Stimulated activated CD4-positive, alpha-beta T cell treated with anti-CD3 and anti-CD28 coated beads, TNF-alpha, amount 100 ng/mL, for 1 hour (primary cell): ENCODE results near the gene LTBP2.
"Not testable (repeated sequence)": the region's sequence is repeated elsewhere in the genome, so short reads cannot be mapped to it uniquely, and the experiment has no call there.

ENCODE experiments used
- DNase-seq, 3 donors: peaks; one replicate each; pipeline ENCODE4 v3.0.0-alpha.2; 2020; ENCODE audit warnings: low read depth in 3 of 3, low spot score in 1 of 3

The LTBP2 gene

GRCh38 chr14:74555476-74556050, 56.5 kb downstream of the LTBP2 start:
- DNase-seq, result no peak

DNA sequence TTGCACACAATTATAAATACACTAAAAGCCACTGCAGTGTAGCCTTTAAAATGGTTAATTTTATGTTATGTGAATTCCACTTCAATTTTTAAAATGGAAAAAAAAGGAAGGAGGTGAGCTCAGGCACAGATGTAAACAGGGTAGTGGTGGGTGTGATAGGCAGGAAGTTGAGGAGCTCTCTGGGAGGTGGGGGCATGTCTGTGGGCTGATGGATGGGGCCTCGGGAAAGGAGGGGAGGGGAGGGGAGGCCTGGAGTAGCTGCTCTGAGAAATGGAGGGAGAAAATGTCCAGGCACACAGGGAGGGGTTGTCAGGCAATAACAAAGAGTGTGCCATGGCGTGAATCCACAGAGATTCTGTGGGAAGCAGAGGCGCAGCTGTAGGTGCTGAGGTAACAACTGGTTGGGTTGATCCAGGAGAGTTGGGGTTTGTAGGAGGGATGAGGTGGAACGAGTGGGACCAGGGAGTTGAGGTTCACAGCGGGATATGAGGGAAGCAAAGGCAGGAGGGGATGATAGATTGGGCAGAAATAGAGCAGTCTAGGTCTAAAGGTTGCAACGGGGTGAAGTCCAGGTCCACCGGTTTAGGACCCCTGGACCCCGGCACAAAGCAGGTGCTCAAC, 57.2 kb downstream of the LTBP2 start:
- no peak for DNase-seq

- DNase-seq, result no peak
These were observed 59.4 kb downstream of the LTBP2 start for GRCh38 chr14:74552623-74553022.

DNA sequence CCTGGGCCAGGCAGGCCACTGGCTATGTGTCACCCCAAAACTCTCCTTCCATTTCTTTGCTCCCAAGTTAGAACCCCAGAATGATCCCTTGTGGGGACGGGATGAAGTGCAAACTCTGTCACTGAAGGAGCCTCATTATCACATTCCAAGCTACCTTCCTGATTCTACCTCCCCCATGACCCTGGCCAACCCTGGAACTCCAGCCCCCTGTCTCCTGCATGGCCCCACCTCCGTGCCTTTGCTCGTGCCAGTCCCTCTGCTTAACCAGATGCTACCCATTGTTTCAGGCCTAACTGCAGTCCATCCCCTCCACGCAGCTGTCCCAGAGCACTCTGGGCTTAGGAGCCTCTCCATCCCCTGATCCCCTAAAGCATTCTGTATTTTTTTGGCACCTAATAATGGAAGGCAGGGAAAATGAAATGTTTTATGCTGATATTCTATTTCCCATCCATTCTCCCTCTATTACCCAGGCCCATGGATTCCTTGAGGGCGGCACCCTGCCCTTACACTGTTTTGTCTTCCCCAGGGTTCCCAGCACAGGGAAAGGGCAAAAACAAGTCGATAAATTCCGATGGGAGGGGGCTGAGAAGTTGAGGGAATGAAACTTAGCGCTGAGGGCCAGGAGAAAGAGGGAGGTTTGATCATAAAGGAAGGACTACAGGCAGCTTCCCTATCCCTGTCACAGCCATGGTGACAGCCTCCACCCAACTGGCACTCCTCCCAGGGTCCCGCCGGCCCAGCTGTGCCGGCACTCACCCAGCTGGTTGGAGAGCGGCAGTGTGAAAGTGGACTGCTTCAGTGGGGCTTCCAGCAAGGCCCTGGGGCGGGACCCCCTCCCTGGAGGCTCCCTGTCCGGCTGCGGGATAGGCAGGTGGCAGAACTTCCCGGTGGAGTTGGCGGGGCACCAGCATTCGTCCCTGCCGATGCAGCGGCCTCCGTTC, 60.3 kb downstream of the LTBP2 start:
- DNase-seq, result no peak

- DNase-seq, result no peak
These were observed 61.0 kb downstream of the LTBP2 start for GRCh38 chr14:74551001-74551400.

GRCh38 chr14:74550071-74550470, 62.0 kb downstream of the LTBP2 start:
- no peak for DNase-seq

GRCh38 chr14:74549588-74549987, 62.4 kb downstream of the LTBP2 start:
- DNase-seq, result no peak

- DNase-seq, result no peak
These were observed 63.2 kb downstream of the LTBP2 start for GRCh38 chr14:74548881-74549280.

- DNase-seq, result no peak
These were observed 64.6 kb downstream of the LTBP2 start for GRCh38 chr14:74547331-74547927.

DNA sequence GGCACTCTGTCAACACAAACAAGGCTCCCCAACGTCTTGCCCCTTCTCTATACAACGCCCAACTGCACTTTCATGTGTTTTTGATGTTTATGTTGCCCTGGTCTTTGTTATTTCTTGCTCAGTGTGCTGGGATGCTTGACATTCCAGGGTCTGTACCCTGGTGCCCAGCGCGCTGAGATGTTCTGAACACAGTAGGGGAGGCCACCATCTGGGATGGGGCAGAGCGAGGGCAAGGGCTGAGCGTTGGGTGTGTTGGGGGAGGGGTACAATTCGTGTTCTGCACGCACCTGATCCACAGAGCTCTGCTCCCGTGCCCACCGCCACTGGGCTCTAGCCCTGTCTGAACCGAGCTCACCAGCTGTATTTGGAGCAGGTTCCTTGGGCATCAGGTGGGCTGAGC, 65.6 kb downstream of the LTBP2 start:
- DNase-seq, result no peak

- no peak for DNase-seq
These were observed 66.7 kb downstream of the LTBP2 start for GRCh38 chr14:74545386-74545785.

DNA sequence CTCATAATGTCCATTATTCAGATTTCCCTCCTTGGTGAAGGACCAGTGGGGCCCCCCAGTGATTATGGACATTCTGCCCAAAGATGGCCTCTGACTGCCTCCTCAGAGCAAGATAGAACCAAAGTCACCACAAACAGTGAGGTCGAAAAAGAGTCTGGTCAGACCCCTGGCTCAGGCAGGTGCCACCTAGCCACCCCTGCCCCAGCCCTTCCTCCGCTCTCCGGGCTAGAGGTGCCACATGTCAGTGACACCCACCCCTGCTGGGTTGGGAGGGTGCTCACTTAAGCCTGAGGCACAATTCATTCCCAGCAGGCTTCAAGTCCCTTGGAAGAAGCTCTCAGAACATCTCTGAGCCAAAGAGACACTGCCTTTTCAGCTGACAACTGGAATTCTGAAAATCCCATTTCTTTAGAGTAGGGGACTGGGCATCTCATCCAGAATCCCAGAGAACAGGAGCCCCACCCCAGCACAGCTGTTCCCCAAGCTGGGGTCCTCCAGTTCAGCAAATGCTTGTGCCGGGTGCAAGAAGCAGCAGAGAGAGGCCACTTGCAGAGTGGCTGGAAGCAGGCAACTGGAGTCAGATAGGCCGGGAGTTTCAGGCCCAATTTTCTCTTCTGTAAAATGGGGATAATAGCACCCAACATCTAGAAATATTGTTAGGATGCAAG, 68.1 kb downstream of the LTBP2 start:
- DNase-seq, result no peak

- DNase-seq, result no peak
These were observed 69.9 kb downstream of the LTBP2 start for GRCh38 chr14:74542056-74542685.

- DNase-seq, result no peak
These were observed 70.8 kb downstream of the LTBP2 start for GRCh38 chr14:74541225-74541624.

DNA sequence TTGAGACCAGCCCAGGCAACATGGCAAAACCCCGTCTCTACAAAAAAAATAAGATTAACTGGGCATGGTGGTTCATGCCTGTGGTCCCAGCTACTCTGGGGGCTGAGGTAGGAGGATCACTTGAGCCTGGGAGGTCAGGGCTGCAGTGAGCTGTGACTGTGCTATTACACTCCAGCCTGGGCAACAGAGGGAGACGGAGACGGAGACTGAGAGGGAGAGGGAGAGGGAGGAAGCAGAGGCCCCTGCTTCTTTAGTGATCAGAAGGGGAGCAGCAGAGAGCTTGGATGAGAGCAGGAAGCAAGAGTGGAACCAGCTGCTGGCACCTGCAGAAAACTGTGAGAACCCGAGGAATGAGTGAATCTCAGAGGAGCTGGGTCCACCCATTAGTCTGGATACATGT, 72.5 kb downstream of the LTBP2 start:
- DNase-seq, result no peak

GRCh38 chr14:74538411-74539391, 73.3 kb downstream of the LTBP2 start:
- no peak for DNase-seq

DNA sequence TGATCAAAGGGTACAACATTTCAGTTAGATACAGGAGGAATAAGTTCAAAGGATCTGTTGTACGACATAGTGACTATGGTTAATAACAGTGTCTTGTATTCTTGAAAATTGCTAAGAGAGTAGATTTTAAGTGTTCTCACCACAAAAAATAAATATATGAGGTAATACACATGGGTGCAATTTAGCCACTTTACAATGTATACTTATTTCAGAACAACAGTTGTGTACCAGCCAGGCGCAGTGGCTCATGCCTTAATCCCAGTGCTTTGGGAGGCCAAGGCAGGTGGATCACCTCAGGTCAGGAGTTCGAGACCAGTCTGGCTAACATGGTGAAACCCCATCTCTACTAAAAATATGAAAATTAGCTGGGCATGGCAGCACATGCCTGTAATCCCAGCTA, 75.7 kb downstream of the LTBP2 start:
- DNase-seq, result not testable (repeated sequence)

GRCh38 chr14:74535756-74536325, 76.2 kb downstream of the LTBP2 start:
- no peak for DNase-seq

GRCh38 chr14:74533576-74533975, 78.5 kb downstream of the LTBP2 start:
- no peak for DNase-seq
